GM10847 (cell line): ENCODE measurements around the gene B4GALT3.

Experiments
- POLR2A ChIP-seq: IDR thresholded peaks from 2 replicates; pipeline ENCODE4 v1.6.1; 2011; ENCODE audit not compliant: insufficient read length; ENCODE audit errors: extremely low read depth

B4GALT3 gene

DNA sequence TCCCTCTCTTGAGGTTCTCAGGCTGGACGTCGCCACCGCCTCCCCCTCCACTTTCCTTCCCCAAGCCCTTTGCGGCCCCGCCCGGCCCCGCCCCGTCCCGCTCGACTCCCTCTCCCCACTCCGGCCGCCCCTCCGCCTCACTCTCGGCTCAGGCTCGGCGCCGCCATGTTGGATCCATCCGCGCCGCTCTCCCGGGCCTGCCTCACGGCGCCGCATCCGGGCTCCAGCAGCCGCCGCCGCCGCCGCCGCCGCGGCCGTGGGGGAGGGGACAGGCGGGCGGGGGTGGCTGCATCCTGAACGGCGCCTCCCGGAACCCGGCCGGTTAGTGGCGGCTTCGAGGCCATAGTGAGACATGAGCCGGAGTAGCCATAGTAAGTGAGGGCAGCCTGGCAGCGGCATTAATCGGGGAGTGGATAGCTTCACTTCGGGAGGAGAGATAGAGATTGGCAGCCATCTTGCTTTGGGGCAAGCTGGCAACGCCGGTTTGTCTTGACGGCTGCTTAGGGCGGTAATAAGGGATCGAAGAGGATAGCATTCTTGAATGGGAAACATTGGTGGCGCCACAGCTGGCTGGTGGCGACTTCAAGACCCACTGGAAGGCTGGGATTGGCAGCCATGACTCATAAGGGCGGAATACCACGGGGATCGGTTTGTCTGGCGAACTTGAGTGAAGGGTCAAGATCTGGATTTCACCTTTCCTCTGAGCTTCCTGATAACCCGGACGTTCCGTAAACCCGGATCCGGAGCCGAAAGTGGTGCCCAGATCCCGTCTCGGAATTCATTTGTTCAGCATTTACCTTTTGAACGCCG, 44.7 kb downstream of the B4GALT3 start, which contains the start of gene DEDD:
TSS of gene DEDD (minus strand) at position 258 of the 810 bp plus-strand sequence. CDS start 8,205 bp downstream, outside the sequence.
- TF ChIP-seq POLR2A = peak; percentile 56

DNA sequence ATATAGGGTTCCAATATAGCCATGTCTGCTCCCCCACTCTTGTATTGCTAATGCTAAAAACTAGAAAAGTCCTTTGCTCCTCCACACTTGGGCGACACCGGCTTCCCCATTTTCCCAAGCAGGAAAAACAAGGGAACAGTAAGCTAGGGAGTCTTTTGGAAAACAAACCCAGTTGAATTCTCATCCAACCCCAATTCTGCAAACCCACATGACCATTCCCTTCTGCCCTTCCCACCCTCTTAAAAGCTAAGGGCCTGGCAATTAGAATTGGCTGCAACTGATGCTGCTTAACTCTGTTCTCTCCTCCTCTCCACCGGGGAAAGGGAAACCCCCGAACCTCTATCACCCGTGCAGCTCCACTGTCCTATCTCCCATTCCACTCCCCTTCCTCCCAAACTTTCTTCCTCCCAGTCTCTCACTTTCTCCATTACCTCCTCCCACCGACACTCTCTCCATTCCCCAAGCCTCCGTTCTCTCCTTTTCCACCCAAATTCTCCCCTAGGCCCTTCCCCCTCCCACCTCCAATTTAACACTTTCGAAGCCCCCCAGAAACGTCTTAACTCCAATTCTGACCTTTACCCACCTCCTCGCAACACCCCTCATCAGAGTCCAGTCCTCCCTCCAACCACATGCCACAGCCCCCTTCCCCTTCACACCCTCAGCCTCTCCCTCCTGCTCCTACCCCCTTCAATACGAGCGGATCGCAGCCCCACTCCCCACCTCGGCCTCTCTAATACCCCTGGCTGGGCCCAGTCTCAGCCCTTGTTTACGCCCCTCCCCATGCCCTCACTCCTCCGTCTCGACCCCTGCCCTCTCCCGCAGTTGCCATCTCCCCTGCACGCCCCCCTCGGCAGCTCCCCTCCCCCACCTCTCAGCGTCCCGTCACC, 45.5 kb downstream of the B4GALT3 start:
- TF ChIP-seq POLR2A = no peak

DNA sequence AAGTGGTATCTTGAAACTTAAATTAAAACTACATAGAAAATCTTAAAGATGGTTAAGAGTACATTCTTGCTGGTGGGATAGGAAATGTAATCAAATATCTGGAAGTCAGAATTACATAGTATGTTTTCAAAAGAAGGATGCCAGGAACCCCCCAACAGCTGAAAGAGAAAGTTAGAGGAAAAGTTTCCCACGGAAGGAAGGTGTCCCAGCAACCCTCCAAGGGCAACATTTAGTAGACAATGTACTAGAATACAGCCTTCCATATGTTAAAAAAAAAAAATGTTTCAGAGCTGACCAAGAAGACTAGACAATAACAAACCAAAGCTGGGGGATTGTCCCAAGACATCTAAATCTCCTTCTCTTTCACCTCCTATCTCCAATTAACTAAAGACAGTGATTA, 47.0 kb downstream of the B4GALT3 start:
- no peak for TF ChIP-seq POLR2A

DNA sequence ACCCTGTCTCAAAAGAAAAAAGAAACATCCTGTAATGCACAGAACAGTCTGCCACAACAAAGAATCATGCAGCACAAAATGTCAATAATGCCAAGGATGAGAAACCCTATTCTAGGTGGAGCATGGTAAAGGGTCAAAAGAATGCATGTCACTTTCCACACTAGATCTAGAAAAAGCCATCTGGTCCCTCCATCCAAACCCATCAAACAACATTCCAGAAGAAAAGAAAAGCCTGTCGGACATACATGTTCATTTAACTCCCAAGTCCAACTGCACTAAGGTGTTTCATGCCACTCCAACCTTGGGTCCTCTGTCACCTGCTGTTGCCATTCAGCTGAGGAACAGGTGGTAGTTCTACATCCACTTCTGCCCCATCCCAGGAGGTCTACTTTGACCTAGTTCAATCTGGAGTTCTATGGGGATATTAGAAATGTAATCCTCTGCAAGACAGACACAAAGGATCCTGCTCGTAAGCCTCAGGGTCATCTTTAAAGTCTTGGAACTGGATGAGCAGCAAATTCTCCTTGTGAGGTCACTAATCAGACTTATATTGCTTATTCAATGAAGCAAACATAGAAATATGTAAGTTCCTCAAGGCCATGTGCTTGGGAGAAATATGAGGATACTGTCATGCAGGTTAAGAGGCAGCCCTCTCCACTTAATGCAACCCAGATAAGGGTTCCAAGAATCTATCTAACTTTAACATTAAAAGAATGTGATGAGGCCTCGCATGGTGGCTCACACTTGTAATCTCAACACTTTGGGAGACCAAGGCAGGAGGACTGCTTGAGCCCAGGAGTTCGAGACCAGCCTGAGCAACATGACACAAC, 48.5 kb downstream of the B4GALT3 start:
- no peak for TF ChIP-seq POLR2A

DNA sequence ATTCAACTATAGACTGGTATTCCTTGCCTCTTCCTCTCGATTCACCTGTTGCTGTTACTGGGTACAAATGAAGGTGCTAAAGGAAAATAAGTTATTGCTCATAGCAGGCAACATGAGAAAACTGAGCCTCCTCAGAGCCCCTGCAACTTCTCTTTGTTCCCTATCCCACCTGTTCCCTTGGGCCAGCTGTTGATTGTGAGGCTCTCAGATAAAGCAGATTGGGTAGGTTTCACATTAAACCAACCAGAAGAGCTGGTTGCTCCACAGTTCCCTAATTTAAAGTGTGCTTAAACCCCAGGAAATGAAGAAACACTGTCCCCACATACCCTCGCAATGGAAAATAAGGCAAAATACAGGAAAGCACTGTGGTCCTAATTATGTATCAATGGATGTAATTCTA, 49.7 kb downstream of the B4GALT3 start:
- no peak for TF ChIP-seq POLR2A

DNA sequence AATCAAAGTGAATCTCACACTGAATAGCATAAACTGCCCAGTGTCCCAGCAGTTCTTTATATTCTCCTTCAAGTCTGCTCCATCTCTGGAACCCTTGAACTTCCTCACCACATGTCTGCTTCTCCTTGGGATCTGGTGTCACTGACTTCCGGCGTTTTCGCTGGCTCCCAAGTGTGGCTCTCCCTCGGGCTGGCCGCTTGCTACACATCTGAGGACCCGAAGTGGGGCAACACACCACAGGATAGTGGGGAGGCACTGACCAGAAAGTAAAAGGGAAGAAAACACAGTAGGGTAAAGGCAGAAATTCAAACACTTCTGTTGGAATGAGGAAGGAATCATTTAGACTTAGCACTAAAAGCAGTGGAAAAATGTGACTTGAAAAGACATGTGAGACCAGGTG, 54.3 kb downstream of the B4GALT3 start:
- no peak for TF ChIP-seq POLR2A

DNA sequence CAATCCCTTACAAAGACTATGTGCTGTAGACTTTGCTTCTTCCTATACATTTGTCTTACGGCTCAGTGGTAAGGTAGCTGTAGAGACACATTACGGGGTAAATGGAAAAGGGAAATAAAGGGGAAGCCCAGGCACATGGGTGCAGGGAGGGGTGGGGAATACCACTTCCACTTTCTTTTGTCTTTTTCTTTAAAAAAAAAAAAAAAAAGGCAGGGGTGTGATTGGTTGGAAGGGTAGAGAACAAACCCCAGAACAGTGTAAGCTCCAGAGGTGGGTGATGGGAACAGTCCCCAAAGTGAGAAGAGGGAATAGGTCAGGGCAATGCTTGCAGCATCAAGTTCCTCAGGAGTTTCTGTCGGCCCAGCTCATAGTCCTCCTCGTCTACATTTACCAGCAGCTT, 55.5 kb downstream of the B4GALT3 start:
- TF ChIP-seq POLR2A = no peak
